ENCODE data around the gene ZBED6.

DNA sequence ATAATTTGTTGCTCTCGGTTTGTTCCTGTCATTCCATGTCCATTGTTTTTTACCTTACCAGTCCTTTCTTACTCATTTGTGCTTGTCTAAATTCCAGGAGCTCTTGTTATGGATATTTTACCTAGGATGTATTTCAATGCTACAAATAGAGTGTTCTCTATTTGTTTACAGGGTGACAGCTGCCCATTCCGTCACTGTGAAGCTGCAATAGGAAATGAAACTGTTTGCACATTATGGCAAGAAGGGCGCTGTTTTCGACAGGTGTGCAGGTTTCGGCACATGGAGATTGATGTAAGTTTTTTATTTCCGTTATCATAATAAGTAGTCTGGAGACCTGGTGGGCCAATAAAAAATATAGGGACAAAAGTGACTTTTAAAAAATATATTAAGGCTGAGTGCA lies 23.0 kb downstream of the ZBED6 start:
- TF ChIP-seq TAF1 (IDR thresholded peaks at IDR 0.05; ENCODE audit: borderline replicate concordance, insufficient read depth, low read length): no peak
- TF ChIP-seq SIN3A (IDR thresholded peaks at IDR 0.05; ENCODE audit: borderline replicate concordance, insufficient read depth, low read length): no peak
- no peak for TF ChIP-seq POLR2AphosphoS5 (IDR thresholded peaks at IDR 0.05; ENCODE audit: low read depth, low read length)
- TF ChIP-seq, protein P1, sequence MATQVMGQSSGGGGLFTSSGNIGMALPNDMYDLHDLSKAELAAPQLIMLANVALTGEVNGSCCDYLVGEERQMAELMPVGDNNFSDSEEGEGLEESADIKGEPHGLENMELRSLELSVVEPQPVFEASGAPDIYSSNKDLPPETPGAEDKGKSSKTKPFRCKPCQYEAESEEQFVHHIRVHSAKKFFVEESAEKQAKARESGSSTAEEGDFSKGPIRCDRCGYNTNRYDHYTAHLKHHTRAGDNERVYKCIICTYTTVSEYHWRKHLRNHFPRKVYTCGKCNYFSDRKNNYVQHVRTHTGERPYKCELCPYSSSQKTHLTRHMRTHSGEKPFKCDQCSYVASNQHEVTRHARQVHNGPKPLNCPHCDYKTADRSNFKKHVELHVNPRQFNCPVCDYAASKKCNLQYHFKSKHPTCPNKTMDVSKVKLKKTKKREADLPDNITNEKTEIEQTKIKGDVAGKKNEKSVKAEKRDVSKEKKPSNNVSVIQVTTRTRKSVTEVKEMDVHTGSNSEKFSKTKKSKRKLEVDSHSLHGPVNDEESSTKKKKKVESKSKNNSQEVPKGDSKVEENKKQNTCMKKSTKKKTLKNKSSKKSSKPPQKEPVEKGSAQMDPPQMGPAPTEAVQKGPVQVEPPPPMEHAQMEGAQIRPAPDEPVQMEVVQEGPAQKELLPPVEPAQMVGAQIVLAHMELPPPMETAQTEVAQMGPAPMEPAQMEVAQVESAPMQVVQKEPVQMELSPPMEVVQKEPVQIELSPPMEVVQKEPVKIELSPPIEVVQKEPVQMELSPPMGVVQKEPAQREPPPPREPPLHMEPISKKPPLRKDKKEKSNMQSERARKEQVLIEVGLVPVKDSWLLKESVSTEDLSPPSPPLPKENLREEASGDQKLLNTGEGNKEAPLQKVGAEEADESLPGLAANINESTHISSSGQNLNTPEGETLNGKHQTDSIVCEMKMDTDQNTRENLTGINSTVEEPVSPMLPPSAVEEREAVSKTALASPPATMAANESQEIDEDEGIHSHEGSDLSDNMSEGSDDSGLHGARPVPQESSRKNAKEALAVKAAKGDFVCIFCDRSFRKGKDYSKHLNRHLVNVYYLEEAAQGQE (IDR thresholded peaks at IDR 0.05; ENCODE audit: insufficient read depth in 1 of 2, low read depth in 2 of 2, low read length in 2 of 2): no peak

All from PFSK-1 (cell line).